CD4-positive, alpha-beta T cell (primary cell): ENCODE data around the gene GADD45G. TPM values are rescaled to one million over a fixed set of nuclear protein-coding genes. Genes with fewer than 3 reads are reported as not detected.

Source experiments
- ATAC-seq: fragments of 200-7000 bp; cut with Tn5 transposase; one replicate; pipeline ENCODE4 v1.10.0; 2022; ENCODE audit warnings: mild to moderate bottlenecking; ENCODE audit not compliant: poor library complexity
- CTCF ChIA-PET: fragments of 350-600 bp; sonication (Branson Sonifier 250); formaldehyde crosslinking; loops from one replicate; lab custom pipeline; 2021; ENCODE audit warnings: antibody characterized with exemption, inconsistent platforms; lab: Charles Lee
- POLR2A ChIA-PET: fragments of 350-600 bp; sonication (Branson Sonifier 250); formaldehyde crosslinking; loops from one replicate; lab custom pipeline; 2021; ENCODE audit warnings: antibody characterized with exemption, inconsistent platforms; lab: Charles Lee
- DNase-seq, 14 experiments: peaks; one replicate each; pipeline ENCODE4 v3.0.0-alpha.2; 2013 to 2020; ENCODE audit warnings: mixed read lengths in 2 of 14
- H3K27ac ChIP-seq, 2 donors: one replicate each; pipeline versions ENCODE4 v1.5.1 to v1.7.0; 2013; ENCODE audit warnings: low read length in 2 of 2, low read depth in 1 of 2, mild to moderate bottlenecking in 1 of 2
- H3K27me3 ChIP-seq, 2 experiments: 1 replicate in 1 of 2; 2 replicates in 1 of 2; pipeline versions ENCODE4 v1.6.1 to v1.7.0; 2013; ENCODE audit warnings: low read length in 2 of 2, control low read depth in 1 of 2, mild to moderate bottlenecking in 1 of 2, moderate library complexity in 1 of 2; ENCODE audit not compliant: insufficient read depth in 2 of 2, control insufficient read depth in 1 of 2
- H3K36me3 ChIP-seq: one replicate; pipeline ENCODE4 v1.6.1; 2013; ENCODE audit warnings: low read length, control low read depth; ENCODE audit not compliant: insufficient read depth
- H3K4me1 ChIP-seq: one replicate; pipeline ENCODE4 v1.6.1; 2013; ENCODE audit warnings: low read length, control low read depth; ENCODE audit not compliant: insufficient read depth
- H3K4me3 ChIP-seq: one replicate; pipeline ENCODE4 v1.5.1; 2013; ENCODE audit warnings: mild to moderate bottlenecking, low read length, moderate library complexity
- H3K9me3 ChIP-seq, 2 experiments: 1 replicate in 1 of 2; 2 replicates in 1 of 2; pipeline versions ENCODE4 v1.6.1 to v1.7.0; 2013; ENCODE audit warnings: low read length in 2 of 2, mild to moderate bottlenecking in 2 of 2, control low read depth in 1 of 2, moderate library complexity in 1 of 2; ENCODE audit not compliant: control insufficient read depth in 1 of 2, insufficient read depth in 1 of 2
- H3K27ac Mint-ChIP-seq: one replicate; pipeline ENCODE4 v1.8.0; 2020; ENCODE audit warnings: mixed read lengths
- H3K27me3 Mint-ChIP-seq: one replicate; pipeline ENCODE4 v1.8.0; 2021; ENCODE audit warnings: mixed read lengths
- H3K36me3 Mint-ChIP-seq: one replicate; pipeline ENCODE4 v1.8.0; 2021; ENCODE audit warnings: low read depth, mixed read lengths
- H3K4me1 Mint-ChIP-seq: one replicate; pipeline ENCODE4 v1.8.0; 2021; ENCODE audit warnings: low read depth, mixed read lengths
- H3K4me3 Mint-ChIP-seq: one replicate; pipeline ENCODE4 v1.8.0; 2020; ENCODE audit warnings: mild to moderate bottlenecking, mixed read lengths
- H3K9me3 Mint-ChIP-seq: one replicate; pipeline ENCODE4 v1.8.0; 2020; ENCODE audit warnings: mixed read lengths
- CTCF ChIP-seq: fragments of 200-600 bp; IDR thresholded peaks from one replicate; pipeline ENCODE4 v1.8.0; 2022; ENCODE audit warnings: antibody characterized with exemption, mild to moderate bottlenecking
- intact Hi-C, 2 experiments: fragments of 100-400 bp; cut with DNase I in 1 of 2; cut with micrococcal nuclease in 1 of 2; formaldehyde crosslinking; loops; one replicate each; pipeline versions ENCODE4 v1.15.1 to v1.9.0; 2023 to 2025; cut with DNase I, micrococcal nuclease
- total RNA-seq, 174 experiments: library from RNA in 2 of 174; stranded (reverse) in 2 of 174; gene quantifications; one replicate each; pipeline ENCODE4 v1.2.3 and lab custom pipeline; 2021 to 2026

GADD45G gene
- total RNA-seq, 2 experiments from 2014 or later, result 15.6 to 16.1 TPM

GRCh38 chr9:89574309-89574708 lies 30.5 kb upstream of the GADD45G start:
- Mint-ChIP-seq H3K9me3 (no peaks in the 10 kb centered on the region), H3K27ac (no peak overlapping the region), H3K4me1 (peaks cover 7% of the 10 kb centered on the region), H3K36me3 (no peaks in the 10 kb centered on the region), H3K27me3 (peaks cover 34% of the 10 kb centered on the region), H3K4me3 (no peak overlapping the region)
- intact Hi-C loops, result loop anchor here in 1 of 2 experiments (10.0 kb wide), 1 partner anchor 1200 kb away; no protein-coding TSS in a partner anchor
- H3K27me3 ChIP-seq, result peaks cover 5% of the 10 kb centered on the region in 2 experiments
- no peaks in the 10 kb centered on the region for H3K4me1 ChIP-seq
- no peak for TF ChIP-seq CTCF
- no peak overlapping the region for H3K4me3 ChIP-seq
- CTCF ChIA-PET, result no interaction called here
- ATAC-seq (no peak), DNase-seq (no peak)
- POLR2A ChIA-PET, result no interaction called here
- no peak overlapping the region for H3K27ac ChIP-seq
- no peaks in the 10 kb centered on the region for H3K36me3 ChIP-seq
- H3K9me3 ChIP-seq, result no peaks in the 10 kb centered on the region

GRCh38 chr9:89576404-89576839 lies 28.4 kb upstream of the GADD45G start:
- H3K4me1 ChIP-seq, result peaks cover 11% of the 10 kb centered on the region
- H3K27ac Mint-ChIP-seq, result no peak overlapping the region
- peaks cover 54% of the 10 kb centered on the region for H3K27me3 Mint-ChIP-seq
- no peaks in the 10 kb centered on the region for H3K9me3 ChIP-seq
- no peak for ATAC-seq
- intact Hi-C loops, result loop anchor here (1.0 to 10.0 kb wide), 4 partner anchors 526 to 1294 kb away; no protein-coding TSS in a partner anchor
- DNase-seq, result peak in 4 of 14 experiments; percentile 47 to 70 (median 54)
- H3K27me3 ChIP-seq, result peaks cover 12 to 13% of the 10 kb centered on the region in 2 experiments
- H3K4me1 Mint-ChIP-seq, result peaks cover 13% of the 10 kb centered on the region
- H3K27ac ChIP-seq, result no peak overlapping the region
- no peak overlapping the region for H3K4me3 Mint-ChIP-seq
- CTCF ChIA-PET, result interaction anchor here (1.0 to 1.9 kb wide), 6 partner anchors 22 to 650 kb away, joined by 3 to 4 read pairs (median 3); no protein-coding TSS in a partner anchor
- no peaks in the 10 kb centered on the region for H3K9me3 Mint-ChIP-seq
- POLR2A ChIA-PET, result interaction anchor here (0.6 kb wide), 2 partner anchors 9 to 28 kb away, joined by 3 to 4 read pairs; no protein-coding TSS in a partner anchor
- H3K4me3 ChIP-seq, result no peak overlapping the region
- no peaks in the 10 kb centered on the region for H3K36me3 Mint-ChIP-seq
- H3K36me3 ChIP-seq, result no peaks in the 10 kb centered on the region
- peak; percentile 90 for TF ChIP-seq CTCF

DNA sequence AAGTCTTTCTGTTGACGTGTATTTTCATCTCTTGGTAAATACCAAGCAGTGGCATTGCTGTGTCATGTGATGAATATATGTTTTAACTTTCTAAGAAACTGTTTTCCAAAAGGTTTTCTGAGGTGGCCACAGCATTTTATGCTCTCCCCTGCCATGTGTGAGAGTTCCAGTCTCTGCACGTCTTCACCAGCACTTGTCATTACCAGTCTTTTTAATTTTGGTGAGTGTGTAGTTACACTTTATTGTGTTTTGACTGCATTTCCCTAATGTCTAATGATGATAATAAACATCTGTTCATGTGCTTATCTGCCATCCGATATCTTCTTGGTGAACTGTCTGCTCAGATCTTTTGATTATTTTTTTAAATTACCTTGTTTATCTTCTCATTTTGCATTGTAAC lies 27.4 kb upstream of the GADD45G start:
- Mint-ChIP-seq H3K27me3 (peaks cover 56% of the 10 kb centered on the region), H3K27ac (no peak overlapping the region)
- intact Hi-C loops, result loop anchor here (2.0 to 10.0 kb wide), 3 partner anchors 525 to 1293 kb away; no protein-coding TSS in a partner anchor

More for the DNA sequence above, 27.4 kb upstream of the GADD45G start:
- H3K4me3 ChIP-seq, result no peak overlapping the region
- H3K36me3 Mint-ChIP-seq, result no peaks in the 10 kb centered on the region
- H3K27ac ChIP-seq, result no peak overlapping the region
- H3K27me3 ChIP-seq, result peaks cover 12 to 18% of the 10 kb centered on the region in 2 experiments
- no peak for ATAC-seq
- H3K9me3 Mint-ChIP-seq, result no peaks in the 10 kb centered on the region
- peaks cover 11% of the 10 kb centered on the region for H3K4me1 ChIP-seq
- H3K4me3 Mint-ChIP-seq, result no peak overlapping the region
- ChIA-PET CTCF (interaction anchor here (1.4 kb wide), 1 partner anchor 16 kb away, joined by 3 read pairs; no protein-coding TSS in a partner anchor), POLR2A (interaction anchor here (0.6 kb wide), 1 partner anchor 10 kb away, joined by 4 read pairs; no protein-coding TSS in a partner anchor)
- H3K36me3 ChIP-seq, result no peaks in the 10 kb centered on the region
- H3K9me3 ChIP-seq, result no peaks in the 10 kb centered on the region
- peaks cover 13% of the 10 kb centered on the region for H3K4me1 Mint-ChIP-seq
- peak in 1 of 14 experiments; percentile 0 for DNase-seq
- no peak for TF ChIP-seq CTCF
